Measurements from ENCODE around the gene C1orf21.

The C1orf21 gene

GRCh38 chr1:184562806-184563205 is 176.0 kb downstream of the C1orf21 start:
- DNase-seq = no peak

- DNase-seq = peak; percentile 24 to 43
Measured at GRCh38 chr1:184563308-184563707, 176.5 kb downstream of the C1orf21 start.

- no peak for DNase-seq
Measured at GRCh38 chr1:184567009-184567408, 180.2 kb downstream of the C1orf21 start.

GRCh38 chr1:184567637-184568036 is 180.8 kb downstream of the C1orf21 start:
- no peak for DNase-seq

GRCh38 chr1:184568148-184568547 is 181.3 kb downstream of the C1orf21 start:
- no peak for DNase-seq

- peak in 1 of 2 experiments; percentile 18 for DNase-seq
Measured at GRCh38 chr1:184569106-184569505, 182.3 kb downstream of the C1orf21 start.

- DNase-seq = no peak
Measured at GRCh38 chr1:184574588-184574987, 187.8 kb downstream of the C1orf21 start.

- no peak for DNase-seq
Measured at GRCh38 chr1:184576822-184577221, 190.0 kb downstream of the C1orf21 start.

GRCh38 chr1:184577319-184577718 is 190.5 kb downstream of the C1orf21 start:
- DNase-seq = no peak

- no peak for DNase-seq
Measured at GRCh38 chr1:184582411-184582810, 195.6 kb downstream of the C1orf21 start.

- DNase-seq = no peak
Measured at GRCh38 chr1:184583849-184584248, 197.0 kb downstream of the C1orf21 start.

- DNase-seq = no peak
Measured at GRCh38 chr1:184588701-184589100, 201.9 kb downstream of the C1orf21 start.

- no peak for DNase-seq
Measured at GRCh38 chr1:184590163-184590750, 203.4 kb downstream of the C1orf21 start.

- no peak for DNase-seq
Measured at GRCh38 chr1:184593597-184593996, 206.8 kb downstream of the C1orf21 start.

GRCh38 chr1:184595596-184595995 is 208.8 kb downstream of the C1orf21 start:
- DNase-seq = no peak

- DNase-seq = no peak
Measured at GRCh38 chr1:184596950-184597645, 210.3 kb downstream of the C1orf21 start.

GRCh38 chr1:184597650-184598357 is 211.0 kb downstream of the C1orf21 start:
- DNase-seq = no peak

GRCh38 chr1:184598403-184599193 is 211.8 kb downstream of the C1orf21 start:
- no peak for DNase-seq

- DNase-seq = no peak
Measured at GRCh38 chr1:184604152-184604900, 217.5 kb downstream of the C1orf21 start.

GRCh38 chr1:184605941-184606340 is 219.1 kb downstream of the C1orf21 start:
- no peak for DNase-seq

GRCh38 chr1:184606786-184607185 is 220.0 kb downstream of the C1orf21 start:
- DNase-seq = no peak

GRCh38 chr1:184608581-184608980 is 221.8 kb downstream of the C1orf21 start:
- DNase-seq = no peak

- DNase-seq = no peak
Measured at GRCh38 chr1:184608990-184609389, 222.2 kb downstream of the C1orf21 start.
